Activated CD8-positive, alpha-beta memory T cell treated with anti-CD3 and anti-CD28 coated beads for 48 hours (primary cell): ENCODE measurements around the gene GBE1.

ENCODE experiments used
- DNase-seq, 3 experiments: peaks; one replicate each; pipeline ENCODE4 v3.0.0-alpha.2; 2020; ENCODE audit warnings: low read depth in 2 of 3, low spot score in 2 of 3

Gene GBE1

DNA sequence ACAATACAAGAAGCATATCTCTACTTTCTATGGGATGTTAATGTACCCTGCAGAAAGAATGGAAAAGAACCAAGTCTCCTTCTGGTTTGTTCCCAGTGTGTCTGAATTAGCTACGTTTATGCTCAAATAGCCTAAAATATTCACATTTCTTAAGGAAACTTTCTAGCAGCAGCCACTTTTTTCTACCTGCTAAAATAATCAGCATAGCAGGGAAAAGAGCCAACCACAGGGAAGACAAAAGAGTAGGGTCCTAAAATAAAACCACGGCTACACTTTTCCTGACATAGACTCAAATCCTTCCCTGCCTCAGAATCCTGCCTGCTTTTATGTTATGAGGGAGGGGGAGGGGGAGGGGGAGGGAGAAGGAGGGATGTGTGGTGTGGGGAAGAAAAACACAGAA is 136.7 kb downstream of the GBE1 start:
- DNase-seq, result no peak

DNA sequence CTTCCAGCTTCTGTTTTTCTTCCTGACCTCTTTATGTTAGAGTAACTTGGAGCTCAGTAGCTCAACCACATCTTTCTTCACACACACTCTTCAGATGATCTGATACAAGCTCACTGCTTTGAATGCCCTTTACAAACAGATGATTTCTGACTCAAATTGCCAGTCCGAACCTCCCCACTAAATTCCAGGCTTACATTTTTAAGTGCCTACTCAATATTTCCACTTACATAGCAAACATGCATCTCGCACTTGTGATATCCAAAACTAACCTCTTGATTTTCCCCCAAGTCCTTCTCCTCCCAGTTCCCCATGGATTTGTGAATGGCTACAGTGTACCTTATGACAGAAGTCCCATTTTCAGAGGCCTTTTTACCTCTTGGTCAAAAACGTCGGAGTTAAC is 139.1 kb downstream of the GBE1 start:
- DNase-seq, result no peak

DNA sequence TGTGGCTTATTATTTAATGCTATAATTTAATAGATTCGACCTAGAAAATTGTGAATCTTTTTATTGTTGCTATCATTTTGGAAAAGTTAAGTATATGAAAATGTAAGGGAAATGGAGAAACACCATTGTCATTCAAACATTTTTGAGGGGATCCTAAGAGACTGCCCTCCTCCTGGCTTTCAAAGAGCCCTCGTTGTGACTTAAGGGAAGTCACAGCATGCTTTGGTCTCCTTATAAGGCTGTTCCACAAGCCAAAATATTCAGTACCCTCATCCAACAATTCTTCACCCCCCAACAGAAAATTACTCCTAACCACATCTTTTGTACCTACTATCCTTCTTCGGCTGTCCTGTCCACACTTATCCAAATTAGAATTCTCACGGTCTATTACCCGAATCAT is 140.2 kb downstream of the GBE1 start:
- DNase-seq, result no peak

DNA sequence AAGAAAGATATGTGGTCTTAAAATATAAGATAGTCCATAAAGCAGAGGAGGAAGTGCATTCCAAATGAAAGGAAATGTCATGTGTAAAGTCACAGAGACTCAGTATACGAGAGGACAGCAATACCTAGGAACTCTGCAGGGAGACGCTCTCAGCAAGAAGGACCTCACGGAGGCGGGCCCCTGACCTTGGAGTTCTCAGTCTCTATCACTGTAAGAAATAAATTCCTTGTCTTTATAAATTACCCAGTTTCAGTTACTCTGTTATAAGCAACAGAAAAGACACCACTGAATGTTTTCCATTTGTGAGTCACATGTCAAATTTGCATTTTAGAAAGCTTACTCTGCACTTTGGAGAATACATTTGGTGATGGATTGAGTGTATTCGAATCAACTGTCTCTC is 140.6 kb downstream of the GBE1 start:
- no peak for DNase-seq

DNA sequence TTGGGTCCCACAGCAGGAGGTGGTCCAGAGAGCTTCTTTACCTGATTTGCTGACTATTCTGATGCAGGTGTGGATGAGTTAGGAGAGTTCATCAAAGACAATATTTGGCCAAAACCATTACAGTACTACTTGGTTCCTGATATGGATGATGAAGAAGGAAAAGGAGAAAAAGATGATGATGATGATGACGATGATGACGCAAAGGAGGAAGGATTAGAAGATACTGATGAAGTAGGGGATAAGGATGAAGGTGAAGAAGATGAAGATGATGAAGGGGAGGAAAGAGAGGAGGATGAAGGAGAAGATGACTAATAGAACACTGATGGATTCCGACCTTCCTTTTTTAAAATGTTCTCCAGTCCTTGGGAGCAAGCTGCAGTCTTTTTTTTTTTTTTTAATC is 148.7 kb downstream of the GBE1 start:
- no peak for DNase-seq

DNA sequence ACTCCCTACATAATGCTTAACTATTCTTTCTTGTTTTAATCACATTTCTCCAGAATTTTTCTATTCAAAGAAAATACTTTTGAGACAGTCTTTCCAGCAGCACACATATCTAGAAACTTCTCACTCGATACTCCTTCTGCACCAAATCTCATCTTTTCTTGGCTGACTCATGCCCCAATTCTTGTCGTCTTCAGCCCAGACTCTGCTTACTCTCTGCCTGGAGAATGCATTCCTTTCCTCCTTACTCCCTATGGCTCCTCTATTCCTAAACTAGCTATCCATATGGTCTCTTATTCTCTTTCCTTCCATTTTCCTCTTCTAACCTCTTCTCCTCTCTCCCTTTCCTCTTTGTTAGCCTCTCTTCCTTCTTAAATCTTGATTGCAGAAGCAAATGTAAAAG is 158.7 kb downstream of the GBE1 start:
- DNase-seq, result no peak

DNA sequence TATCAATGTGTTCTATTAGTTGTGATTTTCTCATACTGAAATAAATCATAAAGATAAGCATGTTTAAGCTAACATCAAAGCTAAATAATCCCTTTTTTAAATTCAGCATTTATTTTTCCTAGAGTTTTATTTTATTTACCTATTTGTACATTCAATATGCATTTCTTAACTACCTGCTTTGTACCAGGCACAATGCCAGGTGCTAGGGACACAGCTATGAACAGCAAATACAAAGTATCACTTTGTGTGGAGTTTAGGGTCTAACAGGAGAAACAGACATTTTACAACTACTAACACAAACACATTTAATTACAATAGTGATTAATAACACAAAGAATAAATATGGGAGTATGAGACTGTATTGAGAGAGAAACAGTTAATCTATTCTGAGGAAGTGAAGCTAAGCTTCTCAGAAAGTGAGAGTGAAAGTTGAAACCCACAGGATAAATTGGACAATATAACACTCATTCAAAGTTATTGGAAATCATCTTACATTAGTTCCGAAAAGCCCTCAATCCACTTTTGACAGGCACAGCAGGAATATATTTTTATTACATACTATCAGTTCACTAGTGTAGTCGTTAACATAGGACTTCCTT is 159.6 kb downstream of the GBE1 start:
- no peak for DNase-seq

DNA sequence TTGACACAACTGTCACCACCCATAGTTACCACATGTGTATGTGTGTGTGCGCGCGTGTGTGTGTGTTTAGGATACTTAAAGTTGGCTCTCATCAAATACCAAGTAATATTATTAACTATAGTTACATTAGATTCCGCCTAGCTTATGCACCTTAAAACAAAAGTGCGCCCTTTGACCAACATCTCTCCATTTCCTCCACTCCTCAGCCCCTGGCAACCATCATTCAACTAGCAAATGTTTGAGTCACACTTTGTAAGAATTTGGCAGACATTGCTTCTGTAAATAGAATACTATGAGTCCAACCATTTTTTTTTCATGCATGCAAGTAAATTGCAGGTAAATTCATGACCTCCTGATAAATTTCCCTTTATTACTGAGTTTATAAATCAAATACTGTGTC is 169.3 kb downstream of the GBE1 start:
- DNase-seq, result no peak

DNA sequence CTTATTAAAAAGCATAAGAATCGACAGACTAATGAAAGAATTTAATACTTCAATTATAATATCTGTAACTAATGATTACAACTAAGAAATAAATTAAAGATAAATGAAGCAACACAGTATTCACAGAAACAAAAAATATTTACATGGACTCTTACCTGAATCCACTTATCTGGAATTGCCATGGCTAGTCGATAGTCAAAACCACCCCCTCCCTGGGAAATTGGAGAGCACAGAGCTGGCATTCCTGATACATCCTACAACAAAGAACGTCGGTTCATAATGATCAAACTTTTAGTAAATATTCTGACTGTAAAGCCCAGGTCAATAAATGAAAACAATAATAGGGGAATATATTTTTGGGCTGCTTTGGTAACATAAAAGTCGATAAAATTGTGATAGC is 175.5 kb downstream of the GBE1 start:
- no peak for DNase-seq

DNA sequence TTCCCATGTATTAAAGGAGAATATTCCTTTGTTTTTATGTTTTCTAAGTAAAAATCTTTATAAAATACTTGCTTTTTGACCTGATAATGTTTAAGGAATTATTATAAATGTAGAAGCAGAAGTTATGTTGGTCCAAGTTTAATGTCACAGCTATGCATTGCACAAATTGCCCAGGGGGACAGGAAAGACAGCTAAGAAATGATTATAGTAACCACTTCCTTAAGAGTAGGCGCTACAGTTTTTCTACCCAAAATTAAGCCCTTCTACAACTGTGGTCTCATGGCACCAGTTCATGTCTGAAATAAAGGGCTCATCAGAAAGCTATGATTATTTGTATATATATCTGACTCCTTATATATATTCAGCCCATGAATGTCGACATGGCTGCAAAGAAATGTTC is 176.4 kb downstream of the GBE1 start:
- DNase-seq, result no peak

DNA sequence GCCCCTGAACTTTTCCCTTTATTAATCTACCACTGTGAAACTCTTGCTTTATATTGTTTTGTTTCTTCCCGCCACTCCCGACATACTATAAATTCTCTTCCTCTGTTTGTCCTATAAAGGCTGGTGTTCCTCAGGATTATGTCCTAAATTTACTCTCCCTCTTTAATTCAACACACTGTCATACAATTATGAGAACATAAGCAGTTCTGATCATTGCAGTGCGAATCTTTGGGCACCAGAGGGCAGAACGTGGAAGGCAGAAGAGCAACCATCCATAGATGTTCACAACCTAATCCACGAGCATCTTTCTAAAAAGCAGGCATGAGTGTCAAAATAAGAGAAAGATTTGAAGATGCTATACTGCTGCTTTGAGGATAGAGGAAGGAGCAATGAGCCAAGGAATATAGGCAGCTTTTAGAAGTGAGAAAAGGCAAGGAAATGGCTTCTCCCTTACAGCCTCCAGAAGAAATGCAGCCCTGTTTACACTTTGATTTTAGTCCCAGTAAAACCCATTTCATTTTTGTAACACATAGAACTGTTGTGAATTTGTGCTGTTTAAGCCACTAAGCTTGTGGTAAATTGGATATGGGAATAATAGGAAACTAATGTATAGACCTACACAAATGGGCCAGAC is 179.4 kb downstream of the GBE1 start:
- DNase-seq, result no peak

DNA sequence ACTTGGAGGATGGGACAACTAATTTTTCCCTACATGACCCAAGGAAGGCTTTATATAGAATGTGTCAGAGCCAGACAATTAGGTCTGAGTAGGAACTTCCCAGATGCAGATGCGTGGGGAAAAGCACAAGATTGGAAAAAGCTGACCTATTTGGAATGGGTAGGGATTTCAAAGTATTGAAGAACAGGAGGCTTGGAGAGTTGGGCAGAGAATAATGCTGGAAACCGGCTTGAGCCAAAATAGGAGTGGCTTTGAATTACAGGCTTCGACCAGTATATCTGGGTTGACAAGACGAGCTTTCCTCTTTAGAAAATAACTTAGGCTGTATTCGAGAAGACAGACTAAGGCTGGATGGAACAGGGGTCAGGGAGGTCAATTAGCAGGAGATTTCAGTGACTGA is 181.1 kb downstream of the GBE1 start:
- no peak for DNase-seq

DNA sequence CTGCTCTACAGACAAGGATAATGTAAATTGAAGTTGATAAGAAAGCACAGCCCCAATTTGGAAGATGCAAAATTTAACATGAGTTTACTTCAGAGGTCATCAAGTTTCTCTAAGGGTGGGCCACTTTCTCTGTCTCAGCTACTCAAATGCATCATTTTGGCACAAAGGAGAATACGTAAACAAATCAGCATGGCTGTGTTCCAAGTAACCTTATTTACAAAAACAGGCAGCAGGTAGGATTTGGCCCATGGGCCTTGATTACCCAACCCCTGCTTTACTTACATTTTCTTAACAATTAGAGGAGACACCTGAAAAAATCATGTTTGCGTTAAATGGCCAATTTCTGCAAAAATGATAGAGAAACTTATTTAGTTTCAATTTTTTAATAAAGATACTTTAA is 181.7 kb downstream of the GBE1 start:
- no peak for DNase-seq

DNA sequence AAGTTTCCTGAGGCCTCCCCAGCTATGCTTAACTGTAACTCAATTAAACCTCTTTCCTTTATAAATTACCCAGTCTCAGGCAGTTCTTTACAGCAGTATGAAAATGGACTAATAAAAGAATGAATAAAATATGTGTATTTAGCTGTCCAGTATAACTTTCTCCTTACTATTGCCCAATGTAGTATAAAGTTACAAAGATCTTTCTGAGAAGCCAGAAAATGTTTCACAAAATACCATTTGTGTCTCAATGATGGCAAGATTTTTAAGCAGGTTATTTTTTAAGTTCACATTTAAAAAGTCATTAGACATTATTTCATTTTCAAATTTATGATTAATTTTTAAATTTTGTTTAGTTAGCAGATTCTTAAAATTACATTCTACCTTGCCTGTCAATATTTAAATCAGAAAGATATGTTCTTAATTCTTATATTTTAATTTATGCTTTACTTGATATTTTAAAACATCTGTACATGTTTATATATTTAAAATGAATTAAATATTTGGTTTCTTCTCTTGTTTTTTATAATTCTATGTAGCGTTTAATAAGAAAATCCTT is 189.2 kb downstream of the GBE1 start:
- no peak for DNase-seq

DNA sequence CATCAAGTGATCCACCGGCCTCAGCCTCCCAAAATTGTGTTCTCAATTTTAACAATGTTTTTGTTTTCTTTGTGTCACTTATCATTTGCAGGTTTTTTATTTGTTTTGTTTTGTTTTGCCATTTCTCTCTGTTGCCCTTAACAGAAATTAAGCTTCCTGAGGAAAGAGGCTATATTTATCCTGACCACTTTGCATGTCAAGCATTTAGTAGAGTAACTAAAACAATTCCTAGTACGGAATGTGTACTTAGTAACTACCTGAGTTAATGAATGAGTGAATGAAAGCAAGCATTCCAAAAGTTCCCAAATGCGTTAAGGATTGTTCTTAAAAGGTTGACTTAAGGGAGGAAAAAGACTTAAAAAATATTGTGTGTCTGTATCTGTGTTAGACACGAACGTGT is 193.1 kb downstream of the GBE1 start:
- DNase-seq, result no peak

DNA sequence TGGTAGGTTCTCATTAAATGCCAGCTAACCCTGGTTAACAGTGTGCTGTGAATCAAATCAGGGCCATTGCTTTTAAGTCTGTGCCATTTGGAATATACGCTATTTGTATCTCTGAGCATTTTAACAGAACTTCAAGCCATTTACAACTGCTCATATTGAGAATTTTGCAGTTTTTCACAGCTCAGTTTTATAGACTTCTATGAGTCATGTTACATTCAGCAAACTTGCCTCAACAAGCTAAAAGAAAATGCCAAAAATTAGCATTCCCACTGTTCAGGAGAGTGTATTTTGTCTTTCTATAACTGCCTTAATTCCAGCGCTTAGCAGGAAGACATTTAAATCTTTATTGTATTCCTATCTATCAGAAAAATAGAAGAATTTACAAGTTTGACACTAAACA is 196.4 kb downstream of the GBE1 start:
- DNase-seq, result no peak

DNA sequence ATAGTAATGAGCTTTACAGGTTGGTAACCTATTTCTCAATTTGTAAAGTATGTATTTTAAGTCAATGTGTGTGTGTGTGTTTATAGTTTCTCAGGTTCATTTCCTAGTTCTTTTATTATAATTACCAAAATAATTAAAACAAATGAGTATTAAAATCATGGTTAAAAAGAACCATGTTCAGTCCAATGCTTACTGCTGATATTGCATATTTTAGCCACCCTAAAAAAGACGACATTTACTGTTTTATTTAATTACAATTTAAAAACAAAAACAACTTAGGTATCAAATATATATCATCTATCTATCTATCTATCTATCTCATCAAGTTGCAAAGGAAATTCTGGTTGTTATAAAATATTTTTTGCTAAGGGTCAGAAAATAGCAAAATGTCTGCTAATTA is 203.3 kb downstream of the GBE1 start:
- no peak for DNase-seq

DNA sequence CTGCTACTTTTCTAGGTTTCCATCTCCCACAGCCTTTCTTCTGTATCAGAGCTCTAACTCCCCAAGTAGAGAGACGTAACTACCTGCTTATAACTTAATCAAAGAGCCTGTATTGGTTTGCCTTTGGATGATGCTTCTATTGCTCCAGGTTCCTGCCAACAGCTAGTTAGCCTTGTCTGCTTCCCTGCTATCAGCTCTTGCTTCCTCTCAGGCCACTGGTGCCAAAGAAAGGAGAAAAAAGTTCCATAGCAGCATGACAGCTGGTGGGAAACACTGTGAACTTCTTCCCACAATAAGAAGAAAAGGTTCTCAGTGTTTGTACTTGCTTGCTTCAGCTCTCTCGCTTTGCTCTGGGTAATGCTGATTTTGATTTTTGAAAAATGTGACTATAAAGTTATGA is 206.6 kb downstream of the GBE1 start:
- DNase-seq, result no peak

DNA sequence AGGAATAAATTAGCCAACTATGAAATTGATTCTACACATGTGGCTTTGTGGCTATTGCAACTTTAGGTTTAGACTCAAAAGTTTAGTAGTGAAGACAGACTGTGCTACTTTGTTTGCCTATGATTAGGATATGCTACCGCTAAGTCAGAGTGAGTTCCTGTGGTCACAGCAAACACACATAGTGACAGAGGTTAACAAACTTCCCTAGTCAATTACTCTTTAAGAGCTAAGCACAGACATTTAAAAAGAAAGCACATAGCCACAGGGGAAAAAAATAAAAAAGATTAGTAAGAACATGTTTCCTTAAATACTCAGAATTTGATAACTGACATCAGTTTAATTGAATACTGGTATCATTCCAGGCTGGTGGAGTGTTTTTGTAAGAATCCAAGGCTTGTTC is 207.1 kb downstream of the GBE1 start:
- no peak for DNase-seq

DNA sequence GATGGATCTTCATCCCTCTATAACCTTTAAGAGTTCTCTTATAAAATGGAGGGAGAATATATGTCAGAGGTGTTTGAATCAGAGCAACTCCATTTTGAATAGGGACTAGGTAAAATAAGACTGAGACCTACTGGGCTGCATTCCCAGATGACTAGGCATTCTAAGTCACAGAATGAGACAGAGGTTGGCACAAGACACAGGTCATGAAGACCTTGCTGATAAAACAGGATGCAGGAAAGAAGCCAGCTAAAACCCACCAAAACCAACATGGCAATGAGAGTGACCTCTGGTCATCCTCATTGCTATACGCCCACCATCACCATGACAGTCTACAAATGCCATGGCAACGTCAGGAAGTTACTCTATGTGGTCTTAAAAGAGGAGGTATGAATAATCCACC is 211.0 kb downstream of the GBE1 start:
- DNase-seq, result no peak

DNA sequence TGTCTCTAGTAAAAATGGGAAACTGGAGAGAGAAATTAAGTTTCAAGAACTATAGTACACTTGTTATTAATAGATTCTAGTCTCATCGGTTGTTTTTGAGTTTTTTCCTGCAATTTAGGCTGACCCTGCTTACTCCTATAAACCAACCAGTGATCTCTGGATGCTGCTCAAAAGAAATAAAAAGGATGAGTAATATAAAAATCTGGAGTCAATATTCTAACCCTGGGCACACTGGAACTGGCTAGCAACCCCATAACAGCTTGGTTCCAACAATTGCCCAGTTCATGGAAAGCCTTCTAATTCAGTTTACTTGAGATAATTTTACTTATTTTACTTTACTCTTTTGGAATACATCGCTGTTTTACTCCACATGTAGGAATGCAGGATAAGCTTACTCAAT is 211.6 kb downstream of the GBE1 start:
- DNase-seq, result no peak

DNA sequence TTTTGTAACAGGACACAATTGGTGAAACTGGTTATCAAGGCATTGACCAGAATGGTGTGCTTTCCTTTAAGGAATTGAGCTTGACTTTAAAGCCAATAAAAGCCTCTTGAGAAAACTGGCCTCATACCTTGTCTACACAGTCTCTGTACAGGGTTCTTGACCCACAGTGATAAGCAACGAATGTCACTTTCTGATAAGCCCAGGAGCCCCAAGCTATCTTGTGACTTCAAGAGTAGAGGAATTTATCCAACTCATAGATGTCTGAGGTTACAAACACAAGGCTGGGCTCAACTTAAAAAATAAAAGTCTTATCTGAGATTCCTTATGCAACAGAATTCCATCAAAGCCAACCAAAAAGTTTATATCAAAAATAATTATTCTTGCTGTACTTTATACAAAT is 212.1 kb downstream of the GBE1 start:
- DNase-seq, result no peak

DNA sequence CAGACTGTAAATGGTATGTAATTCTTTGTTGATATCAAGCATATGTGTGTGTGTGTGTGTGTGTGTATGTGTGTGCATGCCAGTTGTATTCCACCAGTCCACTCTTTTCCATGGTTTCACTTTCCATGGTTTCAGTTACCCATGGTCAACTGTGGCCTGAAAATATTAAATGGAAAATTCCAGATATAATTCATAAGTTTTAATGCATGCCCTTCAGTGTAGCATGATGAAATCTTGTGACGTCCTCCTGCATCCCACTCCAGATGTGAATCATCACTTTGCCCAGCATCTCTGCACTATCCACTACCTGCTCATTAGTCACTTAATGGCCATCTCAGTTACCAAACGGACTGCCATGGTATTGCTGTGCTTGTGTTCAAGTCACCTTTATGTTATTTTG is 215.9 kb downstream of the GBE1 start:
- DNase-seq, result no peak
